Measurements from ENCODE around the gene GALNT1.

Gene GALNT1

GRCh38 chr18:35756506-35757117 lies 175.1 kb downstream of the GALNT1 start:
- peak in 1 of 2 donors; percentile 17 for DNase-seq (ENCODE audit: low read depth in 2 of 2)

All from stimulated activated CD8-positive, alpha-beta memory T cell treated with anti-CD3 and anti-CD28 coated beads, Interleukin-15, amount 100 ng/mL, for 48 hours (primary cell).